Fibroblast of mammary gland (primary cell): Measurements from ENCODE around the gene WDR48.
A peak's percentile ranks its signal among the peaks of the same experiment; 100 is the strongest.

ENCODE experiments used
- DNase-seq: peaks from one replicate; pipeline ENCODE4 v3.0.0-alpha.2; 2010; ENCODE audit warnings: low read depth
- H3K4me3 ChIP-seq: 2 replicates; pipeline ENCODE4 v1.5.1; 2011; ENCODE audit warnings: low read depth, mild to moderate bottlenecking, low read length, moderate library complexity; ENCODE audit not compliant: control insufficient read depth
- CTCF ChIP-seq: conservative IDR thresholded peaks from 2 replicates; pipeline ENCODE4 v1.5.1; 2011; ENCODE audit warnings: low read depth, low read length, inconsistent platforms; ENCODE audit not compliant: control insufficient read depth, insufficient read depth

The WDR48 gene

GRCh38 chr3:39019299-39019698 is 32.5 kb upstream of the WDR48 start:
- TF ChIP-seq CTCF, result no peak
- DNase-seq, result no peak
- H3K4me3 ChIP-seq, result no peak overlapping the region

GRCh38 chr3:39021029-39021428 is 30.8 kb upstream of the WDR48 start:
- no peak for TF ChIP-seq CTCF
- H3K4me3 ChIP-seq, result no peak overlapping the region
- no peak for DNase-seq

DNA sequence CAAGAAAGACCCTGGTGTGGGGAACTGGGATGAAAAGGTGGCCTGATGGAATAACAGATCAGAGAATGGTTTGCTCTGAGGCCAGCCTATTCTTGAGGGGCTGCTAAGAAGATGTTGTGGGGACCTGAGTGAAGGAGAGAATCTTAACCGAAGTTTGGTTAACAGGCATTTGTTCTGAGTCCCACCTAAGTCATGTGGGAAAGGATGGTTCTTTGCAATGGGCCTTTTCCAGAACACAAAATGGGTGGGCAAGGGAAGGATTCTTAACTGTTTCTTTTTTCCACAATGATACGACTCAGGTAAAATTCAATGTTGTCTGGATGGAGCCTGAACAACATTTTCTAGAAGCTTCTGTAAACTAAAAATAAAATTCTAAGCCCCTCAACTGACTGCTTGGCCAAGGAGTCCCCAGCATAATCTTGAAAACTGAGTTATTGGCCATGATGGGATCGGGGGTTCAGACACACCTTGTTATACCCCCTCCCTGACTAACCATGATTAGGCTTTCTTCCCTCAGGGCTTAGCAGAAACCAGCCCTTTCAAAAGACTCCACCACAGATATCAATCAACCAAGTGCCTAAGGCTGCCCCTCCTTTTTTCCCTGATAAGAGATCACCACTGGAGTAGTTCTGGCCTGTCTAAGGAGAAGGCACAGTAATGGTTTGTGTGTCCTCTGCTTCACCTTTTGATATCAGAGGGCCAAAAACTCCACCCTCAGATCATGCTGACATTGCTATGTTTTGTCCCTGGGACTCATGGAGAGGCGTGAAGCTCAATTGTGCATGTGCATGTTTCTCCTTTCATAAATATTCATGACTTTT is 30.1 kb upstream of the WDR48 start:
- DNase-seq, result no peak
- TF ChIP-seq CTCF, result no peak
- no peak overlapping the region for H3K4me3 ChIP-seq

DNA sequence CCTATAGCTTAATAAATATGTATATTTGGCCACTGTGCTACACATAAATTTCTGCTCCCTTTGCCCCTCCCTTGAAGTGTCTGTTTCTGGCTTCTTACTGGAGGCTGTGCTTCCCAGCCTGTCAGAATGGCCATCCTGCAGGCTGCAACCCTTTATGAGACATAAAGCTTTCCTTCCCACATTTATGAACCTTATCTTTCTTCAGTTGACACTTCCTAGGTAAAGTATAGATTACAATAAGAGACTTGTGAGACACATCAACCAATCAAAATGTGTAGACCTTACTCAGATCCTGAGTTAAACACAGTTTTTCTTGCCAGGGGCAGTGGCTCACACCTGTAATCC is 29.6 kb upstream of the WDR48 start:
- DNase-seq, result no peak
- no peak for TF ChIP-seq CTCF

DNA sequence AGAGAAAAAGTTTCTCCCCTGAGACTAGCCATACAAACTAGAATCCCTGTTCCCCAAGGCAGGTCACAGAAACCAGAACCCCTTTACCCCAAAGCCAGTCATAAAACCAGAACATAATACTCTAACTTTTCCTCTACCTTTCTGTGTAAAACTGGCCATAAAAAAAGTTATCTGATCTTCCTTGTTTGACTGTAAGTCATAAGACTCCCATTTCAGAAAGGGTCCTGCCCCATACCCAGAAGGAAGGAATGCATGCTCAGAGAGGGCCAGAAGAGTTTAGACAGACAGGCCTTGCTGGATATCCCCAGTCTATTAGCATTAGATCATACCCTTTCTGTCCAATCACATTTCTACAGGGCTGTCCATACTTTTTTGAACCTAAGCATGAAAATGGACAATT is 27.3 kb upstream of the WDR48 start:
- DNase-seq, result no peak
- no peak overlapping the region for H3K4me3 ChIP-seq
- TF ChIP-seq CTCF, result no peak

More for the DNA sequence above, 29.6 kb upstream of the WDR48 start:
- no peak overlapping the region for H3K4me3 ChIP-seq

GRCh38 chr3:39025222-39025970 is 26.4 kb upstream of the WDR48 start:
- peak; percentile 58 for DNase-seq
- no peak overlapping the region for H3K4me3 ChIP-seq
- no peak for TF ChIP-seq CTCF

GRCh38 chr3:39028546-39028945 is 23.3 kb upstream of the WDR48 start:
- peak; percentile 15 for DNase-seq
- no peak overlapping the region for H3K4me3 ChIP-seq
- no peak for TF ChIP-seq CTCF
